GM23248 (cell line): ENCODE measurements around the gene PLS3.
"Not testable (repeated sequence)": the region's sequence is repeated elsewhere in the genome, so short reads cannot be mapped to it uniquely, and the experiment has no call there.

ENCODE experiments used
- EZH2 ChIP-seq: fragments of 200-600 bp; sonication (generic); IDR thresholded peaks from 2 replicates; pipeline ENCODE4 v1.6.1; 2018; ENCODE audit warnings: antibody characterized with exemption, mild to moderate bottlenecking; ENCODE audit not compliant: insufficient read depth, poor library complexity, severe bottlenecking
- EZH2phosphoT487 ChIP-seq: fragments of 200-600 bp; sonication (generic); IDR thresholded peaks from 2 replicates; pipeline ENCODE4 v1.6.1; 2018; ENCODE audit warnings: antibody characterized with exemption, moderate library complexity, mild to moderate bottlenecking, low read depth; ENCODE audit not compliant: insufficient read depth

DNA sequence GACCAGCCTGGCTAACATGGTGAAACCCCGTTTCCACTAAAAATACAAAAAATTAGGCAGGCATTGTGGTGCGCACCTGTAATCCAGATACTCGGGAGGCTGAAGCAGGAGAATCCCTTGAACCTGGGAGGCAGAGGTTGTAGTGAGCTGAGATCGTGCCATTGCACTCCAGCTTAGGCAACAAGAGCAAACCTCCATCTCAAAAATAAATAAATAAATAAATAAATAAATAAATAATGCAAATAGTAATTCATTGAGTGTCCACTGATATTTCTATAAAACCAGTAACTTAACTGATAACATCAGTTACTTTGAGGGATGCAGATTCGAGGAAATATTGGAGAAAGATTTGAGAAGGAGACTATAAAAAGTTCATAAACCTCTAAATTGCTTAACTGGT lies 83.4 kb downstream of the PLS3 start:
- TF ChIP-seq EZH2phosphoT487, EZH2: not testable (repeated sequence)
